HCT116 (cell line): ENCODE measurements around the gene CFAP46. TPM values are rescaled to one million over a fixed set of nuclear protein-coding genes. Genes with fewer than 3 reads are reported as not detected.

ENCODE experiments used
- ATAC-seq: fragments of 200-7000 bp; cut with Tn5 transposase; 2 replicates; pipeline ENCODE4 v1.9.1; 2020; ENCODE audit warnings: mild to moderate bottlenecking, moderate library complexity
- BruUV-seq: library from RNA; stranded (reverse); fragments of 400-500 nt; replicated peaks from 2 replicates; lab custom pipeline; 2021; lab: Mats Ljungman, UMichigan
- CTCF ChIA-PET: fragments of 300-600 bp; sonication (Branson Sonifier 250); formaldehyde crosslinking; loops from one replicate; lab custom pipeline; 2021; ENCODE audit warnings: antibody characterized with exemption; lab: Charles Lee
- POLR2A ChIA-PET: fragments of 300-600, 350-600 bp; sonication (Branson Sonifier 250); formaldehyde crosslinking; loops from one replicate; lab custom pipeline; 2021; ENCODE audit warnings: antibody characterized with exemption; lab: Charles Lee
- RAD21 ChIA-PET, 2 experiments: fragments of 300-600 bp; sonication (Branson Sonifier 250); formaldehyde crosslinking; loops; one replicate each; lab custom pipeline; 2023; ENCODE audit warnings: low total read pairs in 2 of 2; ENCODE audit not compliant: uncharacterized antibody in 2 of 2, unreplicated experiment in 2 of 2, low non-redundant PET in 1 of 2; lab: Charles Lee
- DNase-seq: peaks from one replicate; pipeline ENCODE4 v3.0.0-alpha.2; 2010; ENCODE audit warnings: low read depth, low spot score
- H2AFZ ChIP-seq: fragments of 200-600 bp; shearing (Covaris generic), sonication (generic); 2 replicates; pipeline ENCODE4 v1.6.1; 2017; ENCODE audit warnings: low read depth, mixed run types, mixed read lengths, antibody characterized with exemption, low read length; ENCODE audit not compliant: poor library complexity, severe bottlenecking
- H3K27ac ChIP-seq: 2 replicates; pipeline ENCODE4 v1.5.1; 2012; ENCODE audit warnings: low read depth, low read length
- H3K27me3 ChIP-seq: fragments of 200-600 bp; sonication (generic); 2 replicates; pipeline ENCODE4 v1.6.1; 2016; ENCODE audit warnings: mixed run types, low read length, mixed read lengths; ENCODE audit not compliant: insufficient read depth
- H3K36me3 ChIP-seq, 2 experiments: fragments of 200-500 bp in 1 of 2; fragments of 200-600 bp in 1 of 2; sonication (Bioruptor generic) in 1 of 2; sonication (generic) in 1 of 2; 2 replicates each; pipeline versions ENCODE4 v1.5.1 to v1.6.1; 2014 to 2016; ENCODE audit warnings: low read length in 2 of 2, inconsistent platforms in 1 of 2, mixed read lengths in 1 of 2, mixed run types in 1 of 2; ENCODE audit not compliant: insufficient read depth in 2 of 2, control insufficient read depth in 1 of 2
- H3K4me1 ChIP-seq, 2 experiments: fragments of 200-600 bp in 1 of 2; sonication (generic) in 1 of 2; 2 replicates each; pipeline versions ENCODE4 v1.5.1 to v1.6.1; 2012 to 2017; ENCODE audit warnings: low read length in 2 of 2, inconsistent platforms in 1 of 2, mild to moderate bottlenecking in 1 of 2, mixed read lengths in 1 of 2, mixed run types in 1 of 2, moderate library complexity in 1 of 2; ENCODE audit not compliant: insufficient read depth in 2 of 2, control insufficient read depth in 1 of 2
- H3K4me2 ChIP-seq: fragments of 200-600 bp; sonication (generic); 2 replicates; pipeline ENCODE4 v1.6.1; 2017; ENCODE audit warnings: mixed run types, low read length, mixed read lengths
- H3K4me3 ChIP-seq, 2 experiments: fragments of 200-600 bp in 1 of 2; sonication (generic) in 1 of 2; replicated peaks in 1 of 2; 2 replicates each; pipeline ENCODE4 v1.5.1; 2011 to 2016; ENCODE audit warnings: low read length in 2 of 2, control low read depth in 1 of 2, low read depth in 1 of 2, mild to moderate bottlenecking in 1 of 2, mixed read lengths in 1 of 2, mixed run types in 1 of 2
- H3K79me2 ChIP-seq: fragments of 200-600 bp; sonication (generic); 2 replicates; pipeline ENCODE4 v1.6.1; 2017; ENCODE audit warnings: mild to moderate bottlenecking, mixed run types, low read length, moderate library complexity, mixed read lengths; ENCODE audit not compliant: insufficient read depth
- H3K9ac ChIP-seq: fragments of 200-600 bp; sonication (generic); 2 replicates; pipeline ENCODE4 v1.6.1; 2016; ENCODE audit warnings: low read length, mixed read lengths
- H3K9me2 ChIP-seq: fragments of 200-600 bp; sonication (generic), shearing (Covaris generic); 2 replicates; pipeline ENCODE4 v1.6.1; 2017; ENCODE audit warnings: mixed run types, mild to moderate bottlenecking, moderate library complexity; ENCODE audit not compliant: insufficient read depth
- H3K9me3 ChIP-seq, 2 experiments: fragments of 200-500 bp in 1 of 2; fragments of 200-600 bp in 1 of 2; sonication (Bioruptor generic) in 1 of 2; sonication (generic) in 1 of 2; 2 replicates each; pipeline ENCODE4 v1.6.1; 2014 to 2017; ENCODE audit warnings: low read length in 2 of 2, mixed read lengths in 2 of 2, inconsistent platforms in 1 of 2, low read depth in 1 of 2, mild to moderate bottlenecking in 1 of 2, mixed run types in 1 of 2, moderate library complexity in 1 of 2; ENCODE audit not compliant: control insufficient read depth in 1 of 2, insufficient read depth in 1 of 2
- H4K20me1 ChIP-seq: fragments of 200-600 bp; sonication (generic), shearing (Covaris generic); 2 replicates; pipeline ENCODE4 v1.6.1; 2017; ENCODE audit warnings: mixed run types, mild to moderate bottlenecking, moderate library complexity; ENCODE audit not compliant: insufficient read depth
- CBX3 ChIP-seq: IDR thresholded peaks from 2 replicates; pipeline ENCODE4 v1.6.1; 2012; ENCODE audit warnings: low read depth
- CEBPB ChIP-seq: IDR thresholded peaks from 2 replicates; pipeline ENCODE4 v1.6.1; 2012; ENCODE audit warnings: low read depth
- EGR1 ChIP-seq: IDR thresholded peaks from 2 replicates; pipeline ENCODE4 v1.6.1; 2012; ENCODE audit warnings: low read depth
- ELF1 ChIP-seq: IDR thresholded peaks from 2 replicates; pipeline ENCODE4 v1.6.1; 2012; ENCODE audit warnings: low read depth, borderline replicate concordance
- EZH2 ChIP-seq: fragments of 200-600 bp; sonication (generic); IDR thresholded peaks from 2 replicates; pipeline ENCODE4 v1.6.1; 2017; ENCODE audit warnings: antibody characterized with exemption, mixed run types
- EZH2phosphoT487 ChIP-seq: fragments of 200-600 bp; IDR thresholded peaks from 2 replicates; pipeline ENCODE4 v1.6.1; 2018; ENCODE audit warnings: antibody characterized with exemption, borderline replicate concordance
- FOSL1 ChIP-seq: IDR thresholded peaks from 2 replicates; pipeline ENCODE4 v1.6.1; 2012; ENCODE audit warnings: low read depth
- MAX ChIP-seq: IDR thresholded peaks from 2 replicates; pipeline ENCODE4 v1.6.1; 2012
- RAD21 ChIP-seq: IDR thresholded peaks from 2 replicates; pipeline ENCODE4 v1.6.1; 2012; ENCODE audit warnings: low read depth, mild to moderate bottlenecking
- SP1 ChIP-seq: IDR thresholded peaks from 2 replicates; pipeline ENCODE4 v1.6.1; 2012; ENCODE audit warnings: low read depth
- TCF7L2 ChIP-seq: IDR thresholded peaks from 2 replicates; pipeline ENCODE4 v1.7.0; 2011; ENCODE audit warnings: borderline replicate concordance, inconsistent platforms; ENCODE audit not compliant: insufficient read depth, insufficient read length; ENCODE audit errors: extremely low read depth
- YY1 ChIP-seq: IDR thresholded peaks from 2 replicates; pipeline ENCODE4 v1.6.1; 2011; ENCODE audit warnings: low read length, low read depth, moderate library complexity, mild to moderate bottlenecking; ENCODE audit not compliant: insufficient replicate concordance; ENCODE audit errors: extremely low read depth
- ZBTB33 ChIP-seq: IDR thresholded peaks from 2 replicates; pipeline ENCODE4 v1.6.1; 2011; ENCODE audit warnings: mild to moderate bottlenecking, low read length, moderate library complexity; ENCODE audit not compliant: insufficient replicate concordance; ENCODE audit errors: extremely low read depth
- ZFX ChIP-seq: fragments of 450-650 bp; IDR thresholded peaks from 2 replicates; pipeline ENCODE4 v1.6.1; 2017
- intact Hi-C: fragments of 100-400 bp; cut with micrococcal nuclease; formaldehyde crosslinking; loops from 2 replicates; pipeline ENCODE4 v1.10.0; 2022
- total RNA-seq: library from RNA; stranded (reverse); gene quantifications from one replicate; pipeline ENCODE4 v1.2.1, GENCODE V29; 2021; ENCODE audit not compliant: unreplicated experiment
- TF ChIP-seq, protein P1 (sequence below): IDR thresholded peaks from 2 replicates; pipeline ENCODE4 v1.6.1; 2012

Gene CFAP46
- total RNA-seq, 1 experiment from 2014 or later, result 1.4 TPM

DNA sequence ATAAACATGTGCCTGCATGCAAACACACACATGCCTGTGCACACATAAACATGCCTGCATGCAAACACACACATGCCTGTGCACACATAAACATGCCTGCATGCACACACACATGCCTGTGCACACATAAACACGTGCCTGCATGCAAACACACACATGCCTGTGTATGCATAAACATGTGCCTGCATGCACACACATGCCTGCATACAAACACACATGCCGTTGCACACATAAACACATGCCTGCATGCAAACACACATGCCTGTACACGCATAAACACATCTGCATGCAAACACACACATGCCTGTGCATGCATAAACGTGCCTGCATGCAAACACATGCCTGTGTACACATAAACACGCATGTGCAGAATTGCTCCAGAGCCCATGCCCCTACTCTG is 178.8 kb downstream of the CFAP46 start:
- TF ChIP-seq EZH2 (no peak), FOSL1 (no peak), ZBTB33 (no peak), ZFX (no peak), RAD21 (no peak), SP1 (no peak), YY1 (no peak), CBX3 (no peak), EGR1 (no peak), ELF1 (no peak), EZH2phosphoT487 (no peak), CEBPB (no peak), TCF7L2 (no peak), MAX (no peak)
- TF ChIP-seq, protein P1, sequence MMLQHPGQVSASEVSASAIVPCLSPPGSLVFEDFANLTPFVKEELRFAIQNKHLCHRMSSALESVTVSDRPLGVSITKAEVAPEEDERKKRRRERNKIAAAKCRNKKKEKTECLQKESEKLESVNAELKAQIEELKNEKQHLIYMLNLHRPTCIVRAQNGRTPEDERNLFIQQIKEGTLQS, result no peak
- ChIA-PET CTCF (no interaction called here), POLR2A (no interaction called here), RAD21 (no interaction called here)
- no peaks in the 10 kb centered on the region for H3K79me2 ChIP-seq
- H3K9ac ChIP-seq, result no peak overlapping the region
- no peaks in the 10 kb centered on the region for H3K9me3 ChIP-seq
- DNase-seq, result no peak
- no peak overlapping the region for H3K4me2 ChIP-seq
- no peaks in the 10 kb centered on the region for H3K9me2 ChIP-seq
- no peaks in the 10 kb centered on the region for H3K27me3 ChIP-seq
- intact Hi-C loops, result no loop called here
- no TSS peak for BruUV-seq
- no peak overlapping the region for H3K27ac ChIP-seq
- H3K36me3 ChIP-seq, result no peaks in the 10 kb centered on the region
- no peaks in the 10 kb centered on the region for H4K20me1 ChIP-seq
- no peaks in the 10 kb centered on the region for H3K4me1 ChIP-seq
- H2AFZ ChIP-seq, result no peak overlapping the region
- H3K4me3 ChIP-seq, result no peak overlapping the region
- no peak for ATAC-seq
